Endothelial cell of umbilical vein (primary cell): ENCODE data around the gene FCSK.
A peak's percentile ranks its signal among the peaks of the same experiment; 100 is the strongest.

Experiments
- CTCF ChIP-seq, 2 donors: IDR thresholded peaks; 1 replicate in 1 of 2; 2 replicates in 1 of 2; pipeline ENCODE4 v1.5.1; 2011; ENCODE audit warnings: low read length in 2 of 2, mild to moderate bottlenecking in 2 of 2, moderate library complexity in 2 of 2, control low read depth in 1 of 2, inconsistent platforms in 1 of 2, low read depth in 1 of 2; ENCODE audit not compliant: insufficient read depth in 1 of 2; ENCODE audit errors: extremely low read depth in 1 of 2
- EZH2 ChIP-seq: IDR thresholded peaks from 2 replicates; pipeline ENCODE4 v1.6.1; 2012; ENCODE audit warnings: borderline replicate concordance, low read depth, mild to moderate bottlenecking, moderate library complexity, low read length, inconsistent platforms; ENCODE audit not compliant: severe bottlenecking
- JUN ChIP-seq: IDR thresholded peaks from 2 replicates; pipeline ENCODE4 v1.6.1; 2011; ENCODE audit warnings: borderline replicate concordance, low read depth; ENCODE audit not compliant: insufficient read length, insufficient read depth
- MYC ChIP-seq: IDR thresholded peaks from one replicate; pipeline ENCODE4 v1.6.1; 2011; ENCODE audit warnings: mild to moderate bottlenecking, low read depth, low read length
- POLR2A ChIP-seq: IDR thresholded peaks from 2 replicates; pipeline ENCODE4 v1.6.1; 2012; ENCODE audit warnings: low read depth, mild to moderate bottlenecking, control low read depth, low read length
- POLR2AphosphoS5 ChIP-seq: IDR thresholded peaks from 2 replicates; pipeline ENCODE4 v1.6.1; 2012; ENCODE audit warnings: low read depth, mild to moderate bottlenecking, control low read depth, low read length, moderate library complexity; ENCODE audit not compliant: insufficient read depth

- TF ChIP-seq CTCF (IDR thresholded peaks at IDR 0.05; ENCODE audit: extremely low read depth in 1 of 2, insufficient read depth in 1 of 2, low read depth in 1 of 2, low read length in 2 of 2) (no peak), POLR2A (peak; percentile 77), POLR2AphosphoS5 (peak; percentile 82), EZH2 (no peak), MYC (no peak), JUN (no peak)
These were observed 26.0 kb upstream of the FCSK start for GRCh38 chr16:70428178-70428998.
